Daoy (cell line): ENCODE measurements around the gene STX8. TPM values are rescaled to one million over a fixed set of nuclear protein-coding genes. Genes with fewer than 3 reads are reported as not detected.
A peak's percentile ranks its signal among the peaks of the same experiment; 100 is the strongest.

ENCODE experiments used
- DNase-seq: peaks from one replicate; pipeline ENCODE4 v3.0.0-alpha.2; 2015; ENCODE audit warnings: low read depth
- total RNA-seq: library from RNA; depleted of rRNA; stranded (reverse); fragments of >200 nt; shearing (Covaris generic); gene quantifications from 2 replicates; pipeline ENCODE4 v1.2.3, GENCODE V29; 2014

The STX8 gene
- total RNA-seq, 1 experiment from 2014 or later, result 76.9 TPM

DNA sequence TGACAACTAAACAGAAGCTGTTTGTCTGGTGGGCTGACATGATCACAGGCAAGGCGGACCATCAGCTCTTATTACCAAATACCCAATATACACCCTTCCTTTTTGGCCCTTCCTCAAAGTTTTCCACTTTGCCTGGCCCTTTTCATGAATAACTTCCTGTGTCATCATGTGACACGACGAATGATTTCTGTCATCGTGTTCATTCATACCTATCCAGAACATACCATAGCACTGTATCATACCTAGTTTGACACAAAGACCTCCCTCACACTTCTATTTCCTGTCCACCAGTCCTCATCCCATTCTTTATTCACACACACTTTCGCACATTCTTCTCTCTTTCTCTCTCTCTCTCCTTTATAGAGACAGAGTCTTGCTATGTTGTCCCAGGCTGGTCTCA is 131.8 kb downstream of the STX8 start:
- DNase-seq, result no peak

DNA sequence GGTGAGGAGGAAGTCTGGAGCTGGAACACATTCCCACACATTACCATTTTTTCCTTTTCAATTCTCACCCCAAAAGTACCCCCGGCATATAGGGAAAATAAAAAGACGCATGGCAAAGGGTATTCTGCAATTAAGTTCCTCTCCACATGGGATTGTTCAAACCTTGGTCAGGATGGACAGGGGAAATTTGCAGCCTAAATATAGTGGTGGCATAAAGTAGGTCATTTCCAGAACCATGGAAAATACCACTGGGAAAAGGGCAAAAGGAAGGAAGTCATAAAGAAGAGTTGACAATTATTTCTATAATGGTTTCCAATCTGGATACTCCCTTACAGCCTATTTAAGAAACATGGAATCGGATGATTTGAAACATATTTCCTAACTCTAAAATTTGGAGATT is 135.8 kb downstream of the STX8 start:
- DNase-seq, result no peak

DNA sequence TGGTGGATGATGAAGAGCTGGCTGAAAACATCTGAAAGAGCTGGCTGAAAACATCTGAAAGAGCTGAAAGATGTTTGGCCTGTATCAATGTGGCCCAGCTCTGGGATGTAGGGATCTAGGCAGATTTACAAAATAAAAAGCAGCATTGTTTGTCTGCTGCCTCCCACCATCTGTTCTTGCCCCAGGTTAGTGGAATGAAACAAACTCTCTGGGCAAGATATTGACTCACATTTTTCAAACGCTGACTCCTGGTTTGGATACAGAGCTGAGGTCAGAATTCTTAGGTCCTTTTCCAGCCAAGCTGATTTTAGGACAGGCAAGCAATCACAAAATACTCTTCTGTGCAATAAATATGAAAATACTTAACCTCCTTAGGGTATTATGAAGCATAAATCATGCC is 139.0 kb downstream of the STX8 start:
- DNase-seq, result no peak

DNA sequence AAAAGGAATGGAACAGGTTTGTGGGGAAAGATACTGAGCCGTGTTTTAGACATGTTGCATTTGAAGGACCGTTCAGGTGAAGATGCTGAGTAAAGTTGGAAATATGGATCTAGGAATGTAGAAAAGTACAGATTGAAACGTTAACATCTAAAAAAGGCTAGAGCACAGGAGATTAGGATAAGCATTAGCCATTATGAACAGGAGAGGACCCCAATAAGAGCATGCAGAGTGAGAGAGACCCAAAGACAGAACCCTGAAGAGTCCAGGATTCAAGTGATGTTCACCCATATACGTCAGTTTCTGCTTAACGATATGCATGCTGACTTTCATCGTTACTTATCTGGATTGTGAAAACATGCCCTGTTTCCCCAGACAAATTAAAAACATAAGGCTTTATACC is 140.5 kb downstream of the STX8 start:
- DNase-seq, result no peak

DNA sequence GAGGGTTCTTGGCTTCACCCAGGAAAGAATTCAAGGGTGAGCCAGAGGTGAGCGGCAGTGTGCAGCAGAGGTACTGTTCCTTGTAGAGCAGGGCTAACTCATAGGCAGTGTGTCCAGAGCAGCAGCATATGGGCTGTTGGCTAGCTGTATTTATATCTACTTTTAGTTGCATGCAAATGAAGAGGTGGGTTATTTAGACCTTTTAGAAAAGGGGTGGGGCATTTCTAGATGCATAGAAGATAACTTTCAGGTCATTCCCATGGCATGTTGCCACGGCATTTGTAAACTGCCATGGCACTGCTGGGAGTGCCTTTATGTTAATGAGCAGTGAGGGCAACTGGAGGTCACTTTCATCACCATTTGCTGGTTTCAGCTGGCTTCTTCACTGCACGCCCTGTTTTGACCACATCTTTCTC is 141.0 kb downstream of the STX8 start:
- DNase-seq, result peak; percentile 14

DNA sequence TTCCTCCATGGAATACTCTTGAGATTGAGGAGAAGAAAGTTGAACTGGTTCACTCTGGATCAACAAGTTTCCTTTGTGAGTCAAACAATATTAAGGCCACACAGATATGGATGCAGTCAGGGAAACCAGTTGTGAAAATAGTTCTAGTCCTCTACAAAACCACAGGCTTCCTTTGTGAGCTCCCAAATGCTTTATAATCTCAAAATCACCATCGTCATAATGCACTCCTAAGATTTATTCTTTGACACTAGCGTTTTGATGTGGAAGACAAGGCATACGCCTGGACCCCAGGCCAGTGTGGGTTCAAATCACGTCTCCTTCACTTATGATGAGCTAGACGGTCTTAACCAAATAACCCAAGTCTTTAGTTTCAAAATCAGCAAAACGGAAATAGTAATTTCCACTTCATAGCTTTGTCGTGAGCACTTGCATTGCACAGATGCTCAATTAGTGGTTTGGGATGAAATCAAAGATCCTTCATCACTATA is 142.6 kb downstream of the STX8 start:
- peak; percentile 46 for DNase-seq

DNA sequence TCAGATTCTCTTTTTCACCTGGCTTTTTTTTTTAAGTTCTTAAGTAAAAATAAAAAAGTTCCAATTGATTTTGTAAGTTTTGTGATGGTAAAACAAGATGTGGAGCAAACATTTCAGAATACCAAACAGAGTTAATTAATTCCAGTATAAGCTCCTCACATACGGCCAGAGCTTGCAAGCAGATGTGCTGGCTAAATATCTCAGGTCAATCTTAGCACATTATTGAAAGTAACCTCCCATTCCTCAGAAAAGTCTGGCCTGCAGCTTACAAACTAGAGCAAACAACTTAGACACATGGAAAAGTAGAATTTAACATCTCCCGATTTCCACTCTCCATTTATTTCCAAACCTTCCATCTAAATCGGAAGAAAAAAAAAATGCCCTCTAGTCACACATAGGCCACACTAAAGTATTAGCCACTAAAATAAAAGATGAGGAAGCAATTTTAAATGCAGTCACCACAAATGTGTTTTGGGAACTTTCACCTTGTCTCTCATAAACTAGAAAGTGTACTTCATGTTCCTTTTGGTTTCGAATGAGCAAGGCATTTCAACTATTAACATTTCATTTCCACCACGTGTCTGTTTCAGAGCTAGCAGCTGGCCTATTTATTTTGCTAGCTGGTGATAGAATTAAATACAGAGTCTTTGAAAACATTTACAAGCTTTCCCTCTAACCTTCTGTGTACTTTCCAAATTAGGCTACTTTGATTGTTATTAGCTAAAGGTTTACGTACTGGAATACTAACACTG is 143.3 kb downstream of the STX8 start:
- DNase-seq, result no peak

DNA sequence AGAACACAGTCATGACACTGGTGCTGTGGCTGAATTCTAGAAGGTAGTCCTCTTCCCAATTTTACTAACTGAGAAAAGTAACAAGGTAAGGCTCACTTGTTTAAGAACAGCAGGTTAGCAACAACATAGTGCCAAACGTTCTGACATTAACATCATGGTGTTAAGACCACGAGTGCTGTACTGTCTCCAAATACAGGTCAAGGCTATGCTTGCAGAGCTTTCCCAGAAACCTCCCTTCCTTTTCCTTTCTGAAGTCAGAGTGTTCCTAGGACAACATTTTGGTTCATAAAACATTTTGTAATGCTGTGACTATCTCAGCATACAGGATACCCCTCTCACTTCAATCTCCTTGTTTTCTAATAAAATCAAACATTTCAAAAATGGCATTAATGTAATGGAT is 144.0 kb downstream of the STX8 start:
- no peak for DNase-seq

DNA sequence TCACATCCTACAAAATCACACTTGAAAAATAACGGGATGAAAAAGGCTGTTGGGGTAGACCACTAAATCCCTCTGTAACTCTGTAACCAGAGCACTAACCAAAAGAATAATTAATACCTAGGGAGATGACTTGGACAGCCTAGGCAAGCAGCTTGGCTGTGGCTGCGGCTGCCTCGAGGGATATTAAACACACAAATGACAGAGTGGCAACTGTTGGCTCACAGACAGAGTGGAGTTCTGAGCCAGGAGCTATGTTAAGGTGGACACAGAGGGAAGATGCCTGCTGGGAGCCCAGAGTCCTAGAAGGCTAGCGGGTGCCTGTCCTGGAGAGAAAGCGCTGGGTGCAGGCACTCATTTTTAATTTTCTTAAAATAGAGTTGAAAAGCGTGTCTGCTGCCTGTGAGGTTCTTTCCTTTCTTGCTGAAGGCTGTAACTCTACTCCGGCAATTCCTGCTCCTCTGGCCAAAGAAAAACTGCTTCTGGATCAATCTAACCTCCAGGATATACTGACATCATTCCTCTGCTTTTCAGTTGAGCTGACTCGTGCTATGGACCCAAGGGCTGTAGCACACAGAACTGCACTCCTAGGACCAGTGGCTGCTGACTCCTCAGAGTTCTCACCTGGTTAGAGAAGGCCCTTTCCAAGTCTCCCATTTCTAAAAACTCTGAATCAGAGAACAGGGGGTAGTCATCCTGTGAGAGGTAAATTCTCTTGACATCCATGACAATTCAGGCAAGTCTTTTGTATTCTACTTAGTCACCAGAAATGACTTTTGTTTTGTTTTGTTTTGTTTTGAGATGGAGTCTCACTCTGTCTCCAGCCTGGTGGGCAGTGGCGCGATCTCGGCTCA is 147.9 kb downstream of the STX8 start:
- no peak for DNase-seq

DNA sequence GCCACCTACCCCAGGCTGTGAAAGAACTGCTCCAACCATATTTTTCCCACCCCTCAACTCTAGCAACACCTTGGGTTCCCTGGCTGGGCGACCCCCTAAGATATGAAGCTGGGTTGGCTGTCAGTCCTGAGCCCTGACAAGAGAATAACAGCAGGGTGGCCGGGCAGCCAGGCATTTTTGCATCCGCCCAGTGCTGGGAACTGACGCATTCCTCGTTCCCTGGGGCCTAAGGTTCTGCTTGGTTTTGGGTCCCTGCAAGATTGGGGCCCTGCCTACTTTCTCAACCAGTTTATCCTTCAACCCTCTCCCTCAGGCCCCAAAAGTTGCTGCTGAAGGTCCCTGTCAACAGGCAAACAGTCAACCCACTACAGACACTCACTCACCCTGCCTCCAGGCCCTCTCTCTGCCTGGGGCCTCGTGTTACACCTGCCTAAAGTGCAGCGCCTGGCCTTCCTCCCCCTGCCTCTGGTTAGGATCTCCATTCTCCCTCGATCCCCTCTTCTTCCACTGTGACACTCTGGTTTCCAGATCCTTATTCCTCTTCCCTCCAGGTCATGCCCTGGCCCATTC is 151.5 kb downstream of the STX8 start:
- DNase-seq, result no peak

DNA sequence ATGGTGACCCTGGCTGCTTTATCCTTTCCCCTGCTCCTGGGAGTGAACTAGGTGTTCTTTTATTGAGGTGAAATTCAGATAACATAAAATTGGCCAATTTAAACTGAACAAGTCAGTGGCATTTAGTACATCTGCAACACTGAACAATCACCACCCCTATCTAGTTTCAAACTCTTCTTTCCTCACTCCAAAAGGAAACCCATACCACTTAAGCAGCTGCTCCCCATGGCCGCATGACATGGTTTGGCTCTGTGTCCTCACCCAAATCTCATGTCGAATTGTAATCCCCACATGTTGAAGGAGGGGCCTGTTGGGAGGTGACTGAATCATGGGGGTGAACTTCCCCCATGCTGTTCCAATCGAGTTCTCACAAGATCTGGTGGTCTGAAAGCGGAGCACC is 154.1 kb downstream of the STX8 start:
- DNase-seq, result no peak

DNA sequence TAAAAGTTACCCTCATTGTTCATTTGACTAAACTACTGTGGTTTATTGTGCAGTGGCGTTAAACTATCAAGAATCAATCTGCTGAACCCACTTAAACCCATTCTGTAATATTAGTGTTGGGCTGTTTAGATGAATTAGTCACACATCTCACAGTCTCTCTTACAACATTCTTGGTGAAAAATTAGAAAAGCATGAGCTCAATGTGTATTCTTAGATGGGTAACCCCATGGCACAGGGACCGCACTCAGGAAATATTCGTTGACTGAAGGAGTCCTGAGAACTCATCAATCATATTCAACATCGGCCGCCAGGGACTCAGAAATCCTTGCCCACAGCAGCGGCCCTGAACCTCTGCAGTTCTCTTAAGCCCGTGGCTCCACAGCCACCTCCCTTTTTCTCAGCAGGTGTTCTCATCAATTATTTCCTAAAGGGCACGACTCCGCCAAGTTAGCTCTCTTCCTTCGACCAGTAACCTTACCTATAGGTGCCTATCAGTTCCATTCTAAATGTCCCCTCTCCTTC is 155.6 kb downstream of the STX8 start:
- no peak for DNase-seq

DNA sequence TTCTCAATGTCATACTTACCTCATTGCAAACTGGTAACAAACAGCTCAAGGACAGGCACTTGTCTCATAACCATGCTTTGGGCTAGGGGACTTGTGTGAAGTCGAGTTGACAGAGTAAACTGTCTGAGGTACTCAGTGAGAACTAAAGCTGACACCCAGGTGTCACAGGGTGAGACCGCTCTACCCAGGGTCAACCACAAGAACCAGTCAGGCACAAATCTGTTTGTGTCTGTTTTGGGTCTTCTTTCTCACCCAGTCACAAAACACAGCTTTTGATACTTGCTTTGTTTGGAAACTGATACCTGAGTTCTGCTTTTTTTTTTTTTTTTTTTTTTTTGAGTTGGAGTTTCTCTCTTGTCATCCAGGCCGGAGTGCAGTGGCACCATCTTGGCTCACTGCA is 161.1 kb downstream of the STX8 start:
- no peak for DNase-seq

DNA sequence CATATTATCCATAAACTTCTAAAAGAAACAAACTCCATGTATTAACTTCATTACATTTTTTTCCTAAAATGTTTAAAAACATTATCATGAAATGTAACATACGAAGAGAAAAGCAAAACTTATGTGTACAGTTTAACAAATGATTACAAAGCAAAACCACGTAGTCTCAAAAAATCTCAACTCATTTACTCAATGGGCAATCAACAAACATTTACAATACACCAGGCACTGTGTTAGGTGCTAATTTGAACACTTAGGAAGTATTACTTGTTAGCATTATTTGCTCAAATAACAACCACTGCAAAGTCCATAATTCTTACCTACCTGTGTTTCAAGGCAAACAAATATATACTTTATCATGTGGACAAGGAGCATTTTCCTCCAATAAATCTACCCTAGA is 164.9 kb downstream of the STX8 start:
- no peak for DNase-seq

DNA sequence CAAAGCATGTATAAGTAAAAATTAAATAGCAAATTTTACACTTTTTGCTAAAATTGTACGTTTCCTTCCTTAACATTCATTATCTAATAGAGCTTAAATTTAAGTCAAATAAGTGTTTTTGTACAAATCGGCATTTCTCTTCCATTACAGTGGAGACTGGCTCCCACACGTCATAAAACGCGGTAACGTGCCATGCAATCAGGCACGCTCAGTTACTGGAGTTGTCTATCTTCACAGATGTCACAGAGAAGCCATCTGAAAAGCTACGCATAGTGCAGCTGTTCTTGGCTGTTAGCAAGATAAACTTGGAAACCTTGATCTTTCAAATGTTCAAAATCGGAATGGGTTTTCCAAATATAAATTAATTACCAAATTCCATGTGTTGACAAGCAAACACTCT is 165.3 kb downstream of the STX8 start:
- DNase-seq, result no peak

DNA sequence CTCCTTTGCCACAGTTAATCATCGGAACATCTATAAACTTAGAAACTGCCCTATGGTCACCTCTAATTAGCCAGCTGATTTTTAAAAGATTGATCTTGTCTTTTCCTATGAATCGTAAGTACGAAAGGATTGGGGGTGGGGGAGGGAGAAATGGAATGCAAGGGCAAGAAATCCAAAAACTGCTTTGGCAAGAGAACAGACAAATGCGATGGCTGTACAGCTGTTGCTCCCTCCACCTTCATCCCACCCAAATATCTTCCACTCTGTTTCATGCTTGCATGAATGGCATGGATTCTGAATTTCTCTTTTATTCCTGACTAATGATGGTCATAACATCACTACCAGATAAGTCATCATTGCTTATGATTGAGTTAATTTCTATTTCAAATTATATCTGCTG is 165.7 kb downstream of the STX8 start:
- DNase-seq, result no peak

DNA sequence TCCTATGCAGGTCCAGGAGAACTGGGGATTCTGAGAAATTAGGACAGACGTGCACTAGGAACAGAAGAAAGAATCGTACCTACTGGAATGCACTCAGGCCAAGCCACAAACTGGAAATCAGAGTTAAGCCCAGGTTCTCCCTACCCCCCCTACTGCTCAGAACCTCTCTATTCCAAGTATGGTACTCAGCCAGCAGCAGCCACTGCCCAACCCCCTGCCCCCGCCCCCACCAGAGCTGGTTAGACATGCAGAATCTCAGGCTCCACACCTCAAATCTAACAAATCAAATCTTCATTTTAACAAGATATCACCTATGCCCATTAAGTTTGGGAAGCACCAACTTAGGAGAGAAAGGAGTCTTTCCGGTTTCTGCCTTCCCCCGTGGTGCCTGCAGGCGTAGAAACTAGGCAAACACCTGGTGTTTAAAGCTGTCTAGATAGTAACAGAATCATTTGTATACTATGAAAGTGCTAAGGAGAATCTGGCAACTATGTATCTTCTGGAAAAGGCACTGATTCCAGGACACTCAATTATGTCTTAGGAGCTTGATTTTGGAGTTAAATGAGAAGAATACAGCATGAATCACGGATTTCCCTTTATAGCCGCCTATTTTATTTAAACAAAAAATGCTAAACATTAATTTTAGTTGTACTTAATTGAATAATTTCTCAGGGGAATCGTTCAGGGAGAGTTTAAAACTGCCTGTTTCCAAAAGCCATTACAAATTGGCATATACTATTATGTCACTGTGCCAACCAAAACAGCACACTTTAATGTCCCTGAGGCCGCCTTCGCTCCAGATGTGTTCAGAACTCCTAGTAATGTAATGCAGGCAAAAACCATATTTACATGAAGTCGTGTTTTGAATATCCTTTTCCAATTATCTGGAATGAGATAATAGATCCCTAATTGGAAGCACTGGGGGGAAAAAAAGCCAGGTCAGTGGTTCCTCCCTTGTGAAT is 166.5 kb downstream of the STX8 start:
- DNase-seq, result peak; percentile 16

DNA sequence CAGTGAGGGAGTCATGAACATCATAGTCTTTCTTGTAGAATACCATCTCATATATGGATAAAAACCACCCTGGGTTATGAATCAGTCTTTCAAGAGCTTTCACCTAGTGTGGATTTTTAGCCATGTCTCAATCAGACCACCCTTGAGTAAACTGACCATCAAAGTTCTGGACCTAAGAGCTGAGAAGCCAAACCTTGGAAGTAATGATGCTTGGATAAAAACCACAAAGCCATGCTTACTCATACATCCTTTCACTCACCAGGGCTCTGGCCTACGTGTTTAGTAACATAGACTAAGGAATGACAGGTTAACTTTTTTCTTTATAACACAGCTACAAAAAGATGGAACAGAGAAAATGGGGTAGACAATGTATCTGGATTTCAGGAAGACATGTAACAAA is 167.2 kb downstream of the STX8 start:
- peak; percentile 41 for DNase-seq

DNA sequence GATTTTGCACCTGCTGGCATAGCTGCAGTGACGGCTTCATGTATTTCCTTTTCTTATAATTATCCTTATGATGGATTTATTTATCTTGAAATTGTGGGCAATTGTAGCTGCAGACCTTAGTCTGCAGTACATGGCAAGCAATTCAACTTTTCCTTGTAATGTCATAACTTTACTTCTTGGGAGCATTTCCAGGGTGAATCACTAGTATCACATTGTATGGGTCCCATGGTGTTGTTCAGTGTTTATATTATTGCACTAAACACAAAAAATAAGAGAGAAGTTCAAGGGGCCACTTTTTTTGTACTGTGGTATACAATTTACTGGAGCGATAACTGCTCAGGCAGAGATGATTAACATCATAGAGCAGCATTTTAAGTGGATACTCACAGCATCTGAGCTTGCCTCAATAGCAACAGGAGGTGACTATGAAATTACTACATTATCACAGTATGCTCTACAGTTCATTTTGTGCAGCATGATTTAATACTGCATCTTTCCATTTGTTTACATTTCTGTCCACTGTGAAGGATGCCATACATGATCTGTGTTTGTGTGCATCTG is 169.5 kb downstream of the STX8 start:
- DNase-seq, result no peak

DNA sequence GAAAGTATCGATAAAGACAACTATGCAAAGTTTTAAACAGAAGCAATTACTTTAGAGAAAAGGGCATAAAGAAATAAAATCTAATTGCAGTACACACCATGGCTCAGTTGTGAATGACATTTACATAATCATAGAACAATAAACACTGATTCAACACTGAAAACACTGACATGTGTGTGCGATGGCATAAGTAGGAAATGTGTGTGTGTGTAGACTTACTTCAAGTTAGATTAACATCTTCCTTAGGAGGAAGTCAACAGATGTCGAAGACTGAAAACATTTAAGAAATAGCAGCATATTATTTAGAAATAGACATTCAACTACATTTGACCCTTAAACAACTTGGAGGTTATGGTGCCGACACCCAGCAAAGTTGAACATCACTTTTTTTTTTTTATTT is 172.4 kb downstream of the STX8 start:
- no peak for DNase-seq

DNA sequence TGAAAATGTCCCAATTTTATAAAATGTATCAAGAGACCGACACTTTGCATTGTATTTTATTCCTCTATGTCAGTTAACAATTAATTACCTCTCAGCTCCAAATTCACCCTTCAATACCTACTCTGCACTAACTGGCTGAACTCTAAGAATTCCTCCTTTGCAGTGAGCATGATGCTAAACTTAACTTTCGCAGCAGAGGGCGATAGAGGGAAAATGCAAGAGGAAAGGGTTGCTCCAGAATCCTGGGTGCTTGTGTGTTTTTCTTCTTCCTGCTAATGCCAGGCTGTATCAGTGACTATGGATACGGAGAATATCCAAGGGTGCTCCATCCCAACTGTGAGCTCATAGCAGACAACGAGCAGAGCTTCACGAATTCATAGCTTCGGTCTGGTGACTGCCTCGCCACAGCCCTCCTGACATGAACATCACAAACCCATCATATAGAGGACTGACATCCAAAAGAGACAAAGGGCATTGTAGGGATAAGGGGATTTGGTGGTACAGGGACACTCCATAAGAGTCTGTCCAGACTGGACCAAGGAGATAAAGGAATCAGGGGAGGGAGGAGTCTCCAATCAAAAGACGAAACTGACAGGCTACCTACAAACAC is 172.9 kb downstream of the STX8 start:
- peak; percentile 14 for DNase-seq
